GM12874 (cell line): ENCODE data around the gene WNT1.
A peak's percentile ranks its signal among the peaks of the same experiment; 100 is the strongest.

Source experiments
- TF ChIP-seq, protein P1 (sequence below): IDR thresholded peaks from 2 replicates; pipeline ENCODE4 v1.5.1; 2011; ENCODE audit warnings: low read depth, mild to moderate bottlenecking, control low read depth, low read length, moderate library complexity; ENCODE audit not compliant: insufficient read depth

WNT1 gene

DNA sequence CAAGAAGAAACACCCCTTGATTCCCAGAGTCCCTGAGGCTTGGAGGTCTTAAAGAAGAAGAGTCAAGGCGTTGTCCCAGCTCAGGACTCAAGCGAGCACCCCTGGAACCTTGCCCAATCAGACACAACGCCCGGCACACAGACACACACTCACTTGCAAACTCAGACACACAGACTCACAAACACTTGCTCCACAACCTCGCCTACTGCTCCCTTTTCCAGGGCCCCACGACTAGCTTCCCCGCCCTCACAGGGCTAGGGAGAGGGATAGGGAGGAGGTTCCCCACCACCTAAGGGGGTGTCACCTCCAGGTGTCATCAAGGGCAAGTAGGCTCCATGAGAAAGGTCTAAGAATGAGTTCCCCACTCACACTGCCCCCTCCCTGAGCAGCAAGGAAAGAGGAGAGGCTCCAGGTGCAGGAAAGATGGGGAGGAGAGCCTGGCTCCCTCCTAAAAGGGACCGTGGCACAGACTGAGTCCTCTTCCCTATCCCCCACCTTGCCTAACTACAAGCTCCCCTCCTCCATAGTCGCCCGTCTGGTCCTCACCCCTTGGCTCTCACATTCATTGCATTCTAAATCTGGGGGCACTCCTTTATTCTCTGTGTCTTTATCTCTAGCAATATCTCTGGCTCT is 7.3 kb upstream of the WNT1 start:
- TF ChIP-seq, protein P1, sequence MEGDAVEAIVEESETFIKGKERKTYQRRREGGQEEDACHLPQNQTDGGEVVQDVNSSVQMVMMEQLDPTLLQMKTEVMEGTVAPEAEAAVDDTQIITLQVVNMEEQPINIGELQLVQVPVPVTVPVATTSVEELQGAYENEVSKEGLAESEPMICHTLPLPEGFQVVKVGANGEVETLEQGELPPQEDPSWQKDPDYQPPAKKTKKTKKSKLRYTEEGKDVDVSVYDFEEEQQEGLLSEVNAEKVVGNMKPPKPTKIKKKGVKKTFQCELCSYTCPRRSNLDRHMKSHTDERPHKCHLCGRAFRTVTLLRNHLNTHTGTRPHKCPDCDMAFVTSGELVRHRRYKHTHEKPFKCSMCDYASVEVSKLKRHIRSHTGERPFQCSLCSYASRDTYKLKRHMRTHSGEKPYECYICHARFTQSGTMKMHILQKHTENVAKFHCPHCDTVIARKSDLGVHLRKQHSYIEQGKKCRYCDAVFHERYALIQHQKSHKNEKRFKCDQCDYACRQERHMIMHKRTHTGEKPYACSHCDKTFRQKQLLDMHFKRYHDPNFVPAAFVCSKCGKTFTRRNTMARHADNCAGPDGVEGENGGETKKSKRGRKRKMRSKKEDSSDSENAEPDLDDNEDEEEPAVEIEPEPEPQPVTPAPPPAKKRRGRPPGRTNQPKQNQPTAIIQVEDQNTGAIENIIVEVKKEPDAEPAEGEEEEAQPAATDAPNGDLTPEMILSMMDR = no peak

- TF ChIP-seq, protein P1 = peak; percentile 15; the same call in 1 of the 2 replicates
Observed at GRCh38 chr12:48972213-48972951, 5.7 kb upstream of the WNT1 start.

DNA sequence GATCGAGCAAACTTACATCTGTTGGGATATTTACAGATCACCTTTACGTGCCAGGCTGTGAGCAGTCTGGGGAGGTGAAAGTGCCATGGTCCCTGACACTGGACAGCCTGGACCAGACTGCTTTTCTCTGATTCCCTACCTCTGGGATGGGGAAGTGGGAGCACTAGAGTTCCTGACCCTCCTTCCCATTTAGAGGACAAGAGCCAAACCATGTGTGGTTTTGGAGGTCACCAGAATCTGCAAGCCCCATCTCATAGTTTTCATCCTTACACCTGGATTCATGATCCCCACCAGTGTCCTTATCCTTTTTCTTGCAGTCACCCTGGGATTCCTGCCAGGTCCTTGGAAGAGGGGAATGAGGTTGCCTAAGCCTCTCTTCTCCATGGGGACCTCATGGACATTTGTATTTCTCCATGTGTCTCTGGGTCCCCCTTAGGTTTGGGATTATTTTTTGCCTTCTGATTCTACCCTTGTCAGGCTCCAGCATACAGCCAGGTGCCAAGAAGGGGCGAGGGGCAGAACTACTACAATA is 5.1 kb upstream of the WNT1 start:
- TF ChIP-seq, protein P1 = no peak

DNA sequence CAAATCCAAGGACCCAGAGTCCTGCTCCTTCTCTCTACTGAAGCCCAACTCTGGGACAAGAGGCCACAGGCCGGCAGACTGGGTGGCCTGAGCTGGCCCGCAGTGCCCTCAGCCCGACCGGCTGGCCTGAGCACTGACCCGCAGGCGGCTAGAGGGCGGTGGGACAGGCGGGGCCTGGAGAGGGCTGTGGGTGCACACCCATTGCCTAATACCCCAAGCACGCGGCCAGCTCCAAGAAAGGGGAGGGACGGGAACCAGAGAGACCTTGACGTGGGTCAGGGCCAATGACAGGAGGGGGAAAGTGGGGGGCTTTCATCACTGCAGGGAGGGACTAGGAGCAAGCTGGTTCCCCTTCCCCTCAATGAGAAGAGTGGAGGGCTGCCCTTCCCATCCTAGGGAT is 4.6 kb upstream of the WNT1 start:
- TF ChIP-seq, protein P1 = no peak

- TF ChIP-seq, protein P1 = peak; percentile 74
Observed at GRCh38 chr12:48973941-48974673, 4.0 kb upstream of the WNT1 start.

DNA sequence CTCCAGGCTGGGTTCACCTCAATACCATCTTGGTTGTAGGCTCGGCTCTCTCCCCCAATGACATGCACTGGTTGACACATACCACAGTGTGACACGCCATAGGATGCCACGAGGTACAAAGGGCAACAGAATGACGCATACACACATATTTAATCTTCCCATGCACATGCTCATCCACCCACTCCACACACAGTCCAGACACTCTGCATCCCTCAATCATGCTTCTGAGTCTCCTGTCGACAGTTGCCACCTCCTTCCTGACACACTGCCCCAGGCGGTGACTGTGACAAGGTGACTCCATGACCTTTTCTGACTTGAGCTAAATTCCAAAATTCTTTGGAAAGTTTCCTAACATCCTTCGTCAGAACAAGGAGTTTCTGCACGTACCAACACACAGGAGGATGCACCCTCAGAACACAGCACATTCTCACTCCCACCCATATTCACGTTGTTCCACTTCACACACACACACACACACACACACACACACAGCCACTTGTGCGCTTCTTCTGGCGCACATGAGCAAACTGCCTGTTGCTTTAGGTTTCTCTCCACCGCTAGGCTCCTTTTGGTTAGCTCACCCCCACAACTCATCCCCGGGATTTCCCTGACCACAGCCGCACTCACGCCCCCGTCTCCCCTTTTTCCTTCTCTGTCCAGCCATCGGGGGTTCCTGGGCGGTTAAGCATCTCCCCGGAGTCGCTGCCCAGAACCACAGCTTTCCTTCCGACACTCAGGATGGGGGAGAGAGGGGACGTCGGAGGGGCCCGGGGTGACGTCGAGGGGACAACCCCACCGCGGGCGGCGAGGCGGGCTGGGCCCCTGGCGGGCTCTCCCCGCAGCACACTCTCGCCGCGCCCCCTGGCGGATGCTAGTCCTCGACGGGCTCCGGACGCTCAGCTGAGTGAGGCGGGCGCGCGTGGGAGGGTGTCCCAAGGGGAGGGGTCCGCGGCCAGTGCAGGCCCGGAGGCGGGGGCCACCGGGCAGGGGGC is 536 bp upstream of the WNT1 start:
- TF ChIP-seq, protein P1 = peak; percentile 91
